GDM1 (cell line): ENCODE results near the gene ABHD12.
"Not testable (repeated sequence)": the region's sequence is repeated elsewhere in the genome, so short reads cannot be mapped to it uniquely, and the experiment has no call there.

Source experiments
- DNase-seq: peaks from one replicate; lab custom pipeline; 2025; lab: John Stamatoyannopoulos, UW

Gene ABHD12

GRCh38 chr20:25353747-25354705, 36.6 kb downstream of the ABHD12 start:
- no peak for DNase-seq

- DNase-seq, result no peak
These were observed 37.3 kb downstream of the ABHD12 start for GRCh38 chr20:25353353-25353746.

- no peak for DNase-seq
These were observed 37.9 kb downstream of the ABHD12 start for GRCh38 chr20:25352746-25353145.

- no peak for DNase-seq
These were observed 39.6 kb downstream of the ABHD12 start for GRCh38 chr20:25351024-25351360.

GRCh38 chr20:25346349-25346748, 44.3 kb downstream of the ABHD12 start:
- no peak for DNase-seq

- no peak for DNase-seq
These were observed 44.9 kb downstream of the ABHD12 start for GRCh38 chr20:25345721-25346120.

GRCh38 chr20:25344634-25345033, 46.0 kb downstream of the ABHD12 start:
- DNase-seq, result no peak

- no peak for DNase-seq
These were observed 48.6 kb downstream of the ABHD12 start for GRCh38 chr20:25341716-25342680.

- DNase-seq, result no peak
These were observed 50.3 kb downstream of the ABHD12 start for GRCh38 chr20:25340380-25340779.

- no peak for DNase-seq
These were observed 51.0 kb downstream of the ABHD12 start for GRCh38 chr20:25339608-25340007.

- no peak for DNase-seq
These were observed 52.3 kb downstream of the ABHD12 start for GRCh38 chr20:25338112-25339023.

GRCh38 chr20:25336561-25337422, 53.8 kb downstream of the ABHD12 start:
- DNase-seq, result peak; percentile 16

GRCh38 chr20:25334972-25335371, 55.7 kb downstream of the ABHD12 start:
- DNase-seq, result not testable (repeated sequence)

- DNase-seq, result no peak
These were observed 61.6 kb downstream of the ABHD12 start for GRCh38 chr20:25328954-25329498.

GRCh38 chr20:25327521-25328235, 63.0 kb downstream of the ABHD12 start:
- DNase-seq, result no peak

- no peak for DNase-seq
These were observed 64.6 kb downstream of the ABHD12 start for GRCh38 chr20:25325997-25326396.

- DNase-seq, result no peak
These were observed 65.6 kb downstream of the ABHD12 start for GRCh38 chr20:25325073-25325472.

- no peak for DNase-seq
These were observed 66.2 kb downstream of the ABHD12 start for GRCh38 chr20:25324412-25324811.

- no peak for DNase-seq
These were observed 67.0 kb downstream of the ABHD12 start for GRCh38 chr20:25323496-25324246.
